Ascending aorta (tissue), 2 donors: ENCODE data around the gene FGFRL1. TPM values are rescaled to one million over a fixed set of nuclear protein-coding genes. Genes with fewer than 3 reads are reported as not detected.

Experiments
- DNase-seq, 2 donors: peaks; one replicate each; pipeline ENCODE4 v3.0.0-alpha.2; 2019; ENCODE audit warnings: low spot score in 2 of 2
- H3K27ac ChIP-seq, 2 donors: fragments of 200-600 bp; sonication (generic); one replicate each; pipeline ENCODE4 v1.5.1; 2016 to 2017; ENCODE audit warnings: mild to moderate bottlenecking in 1 of 2
- H3K27me3 ChIP-seq: fragments of 200-600 bp; sonication (generic); one replicate; pipeline ENCODE4 v1.5.1; 2017
- H3K36me3 ChIP-seq, 2 donors: fragments of 200-600 bp; sonication (generic); one replicate each; pipeline ENCODE4 v1.5.1; 2016
- H3K4me1 ChIP-seq, 2 donors: fragments of 200-600 bp; sonication (generic); one replicate each; pipeline ENCODE4 v1.5.1; 2016 to 2017; ENCODE audit warnings: mild to moderate bottlenecking in 1 of 2
- H3K4me3 ChIP-seq, 2 donors: fragments of 200-600 bp; sonication (generic); one replicate each; pipeline ENCODE4 v1.5.1; 2016 to 2017; ENCODE audit warnings: mild to moderate bottlenecking in 1 of 2
- H3K9me3 ChIP-seq, 2 donors: fragments of 200-600 bp; sonication (generic); one replicate each; pipeline ENCODE4 v1.5.1; 2016
- CTCF ChIP-seq, 3 experiments: fragments of 200-600 bp in 2 of 3; fragments of 450-650 bp in 1 of 3; sonication (generic) in 2 of 3; IDR thresholded peaks; one replicate each; pipeline ENCODE4 v1.5.1; 2016 to 2019; ENCODE audit warnings: antibody characterized with exemption in 3 of 3, mild to moderate bottlenecking in 1 of 3, moderate library complexity in 1 of 3
- intact Hi-C: fragments of 100-400 bp; cut with DNase I; formaldehyde crosslinking; loops from one replicate; pipeline ENCODE4 v1.15.1; 2023
- total RNA-seq: library from RNA; depleted of rRNA; stranded (reverse); fragments of >200 nt; gene quantifications from one replicate; pipeline ENCODE4 v1.1.0, GENCODE V29; 2016

The FGFRL1 gene
- total RNA-seq = 79.1 TPM

- H3K9me3 ChIP-seq = no peaks in the 10 kb centered on the region
- intact Hi-C loops = loop anchor here (5.0 kb wide), 1 partner anchor 236 kb away; the partner anchor contains the start of gene CTBP1
- no peak for TF ChIP-seq CTCF (IDR thresholded peaks at IDR 0.05)
- peaks cover 21 to 23% of the 10 kb centered on the region in 2 donors for H3K4me1 ChIP-seq
- peak within 1 kb of the TSS; percentile 88 to 89 for H3K27ac ChIP-seq
- peak within 1 kb of the TSS; percentile 72 to 89 for H3K4me3 ChIP-seq
- H3K27me3 ChIP-seq = no peaks in the 10 kb centered on the region
- peak; percentile 60 to 95 for DNase-seq
- H3K36me3 ChIP-seq = no peaks in the 10 kb centered on the region
These were observed at the start of gene FGFRL1 for GRCh38 chr4:1011022-1011665. Gene FGFRL1, plus strand, starts transcription at chr4:1011626. Its CDS starts 860 bp downstream, at chr4:1012486.

GRCh38 chr4:962231-963208 is 48.9 kb upstream of the FGFRL1 start:
- H3K9me3 ChIP-seq = no peaks in the 10 kb centered on the region
- no peaks in the 10 kb centered on the region for H3K27me3 ChIP-seq
- H3K27ac ChIP-seq = no peak overlapping the region
- H3K36me3 ChIP-seq = peaks cover 40 to 72% of the 10 kb centered on the region in 2 donors
- intact Hi-C loops = no loop called here
- no peak for DNase-seq
- no peak overlapping the region for H3K4me3 ChIP-seq
- no peak for TF ChIP-seq CTCF (IDR thresholded peaks at IDR 0.05)
- H3K4me1 ChIP-seq = no peaks in the 10 kb centered on the region

GRCh38 chr4:963276-964225 is 47.9 kb upstream of the FGFRL1 start:
- Histone ChIP-seq H3K9me3 (no peaks in the 10 kb centered on the region), H3K27ac (no peak overlapping the region), H3K4me3 (no peak overlapping the region), H3K4me1 (no peaks in the 10 kb centered on the region), H3K27me3 (no peaks in the 10 kb centered on the region), H3K36me3 (peaks cover 33 to 63% of the 10 kb centered on the region in 2 donors)
- intact Hi-C loops = no loop called here
- TF ChIP-seq CTCF (IDR thresholded peaks at IDR 0.05) = no peak
- DNase-seq = no peak

GRCh38 chr4:964346-965025 is 46.9 kb upstream of the FGFRL1 start:
- H3K27ac ChIP-seq = no peak overlapping the region
- peaks cover 30 to 56% of the 10 kb centered on the region in 2 donors for H3K36me3 ChIP-seq

More at GRCh38 chr4:964346-965025, 46.9 kb upstream of the FGFRL1 start:
- TF ChIP-seq CTCF (IDR thresholded peaks at IDR 0.05) = no peak
- intact Hi-C loops = no loop called here
- H3K9me3 ChIP-seq = no peaks in the 10 kb centered on the region
- H3K4me3 ChIP-seq = no peak overlapping the region
- no peak for DNase-seq
- no peaks in the 10 kb centered on the region for H3K27me3 ChIP-seq
- no peaks in the 10 kb centered on the region for H3K4me1 ChIP-seq
